GM23338 (cell line): Measurements from ENCODE around the gene AJUBA. TPM values are rescaled to one million over a fixed set of nuclear protein-coding genes. Genes with fewer than 3 reads are reported as not detected.

Experiments
- ATAC-seq: fragments of 200-7000 bp; cut with Tn5 transposase; 3 replicates; pipeline ENCODE4 v1.9.1; 2020
- DNase-seq: peaks from one replicate; pipeline ENCODE4 v3.0.0-alpha.2; 2015; ENCODE audit warnings: low spot score
- H2AFZ ChIP-seq: fragments of 200-600 bp; sonication (generic); 2 replicates; pipeline ENCODE4 v1.8.0; 2016; ENCODE audit warnings: antibody characterized with exemption, mild to moderate bottlenecking, moderate library complexity
- H3F3A ChIP-seq: fragments of 200-600 bp; sonication (generic); replicated peaks from 2 replicates; pipeline ENCODE4 v1.8.0; 2017; ENCODE audit warnings: antibody characterized with exemption, mixed run types, low read depth
- H3K27ac ChIP-seq: fragments of 200-600 bp; sonication (generic); 2 replicates; pipeline ENCODE4 v1.6.1; 2016; ENCODE audit warnings: low read depth
- H3K27me3 ChIP-seq: fragments of 200-600 bp; sonication (generic); 2 replicates; pipeline ENCODE4 v1.8.0; 2016; ENCODE audit warnings: mild to moderate bottlenecking, mixed run types, moderate library complexity; ENCODE audit not compliant: insufficient read depth
- H3K36me3 ChIP-seq: fragments of 200-600 bp; sonication (generic); 2 replicates; pipeline ENCODE4 v1.8.0; 2016; ENCODE audit warnings: mild to moderate bottlenecking; ENCODE audit not compliant: insufficient read depth
- H3K4me1 ChIP-seq: fragments of 200-600 bp; sonication (generic); 2 replicates; pipeline ENCODE4 v1.8.0; 2016; ENCODE audit warnings: mild to moderate bottlenecking, moderate library complexity; ENCODE audit not compliant: insufficient read depth
- H3K4me2 ChIP-seq: fragments of 200-600 bp; sonication (generic); 2 replicates; pipeline ENCODE4 v1.7.1; 2017; ENCODE audit warnings: mixed run types
- H3K4me3 ChIP-seq: fragments of 200-600 bp; sonication (generic); 2 replicates; pipeline ENCODE4 v1.6.1; 2016; ENCODE audit warnings: mixed run types
- H3K79me2 ChIP-seq: fragments of 200-600 bp; sonication (generic); replicated peaks from 2 replicates; pipeline ENCODE4 v1.8.0; 2017; ENCODE audit warnings: mild to moderate bottlenecking; ENCODE audit not compliant: insufficient read depth
- H3K9me2 ChIP-seq: fragments of 200-600 bp; sonication (generic); 2 replicates; pipeline ENCODE4 v1.8.0; 2017; ENCODE audit not compliant: insufficient read depth
- H4K20me1 ChIP-seq: fragments of 200-600 bp; sonication (generic); replicated peaks from 2 replicates; pipeline ENCODE4 v1.8.0; 2017; ENCODE audit warnings: mild to moderate bottlenecking; ENCODE audit not compliant: insufficient read depth
- H3K27ac Mint-ChIP-seq: 2 replicates; pipeline ENCODE4 v1.8.0; 2020; ENCODE audit warnings: inconsistent platforms, mild to moderate bottlenecking, moderate library complexity, mixed read lengths
- H3K27me3 Mint-ChIP-seq: 3 replicates; pipeline ENCODE4 v1.8.0; 2022; ENCODE audit warnings: low read depth, mild to moderate bottlenecking, moderate library complexity, mixed read lengths, inconsistent platforms; ENCODE audit not compliant: insufficient read depth, poor library complexity
- H3K36me3 Mint-ChIP-seq: 3 replicates; pipeline ENCODE4 v1.8.0; 2021; ENCODE audit warnings: low read depth, mild to moderate bottlenecking, inconsistent platforms, moderate library complexity, mixed read lengths
- H3K4me1 Mint-ChIP-seq: 3 replicates; pipeline ENCODE4 v1.8.0; 2020; ENCODE audit warnings: mild to moderate bottlenecking, inconsistent platforms, mixed read lengths
- H3K4me3 Mint-ChIP-seq: 3 replicates; pipeline ENCODE4 v1.8.0; 2021; ENCODE audit warnings: moderate library complexity, mild to moderate bottlenecking, inconsistent platforms, mixed read lengths
- H3K9me3 Mint-ChIP-seq: 3 replicates; pipeline ENCODE4 v1.8.0; 2020; ENCODE audit warnings: moderate library complexity, mild to moderate bottlenecking, inconsistent platforms, mixed read lengths
- CREB1 ChIP-seq: fragments of 250-450 bp; sonication (Bioruptor Pico); IDR thresholded peaks from 2 replicates; pipeline ENCODE4 v1.5.0; 2020; ENCODE audit warnings: low read depth, mild to moderate bottlenecking, moderate library complexity
- CTCF ChIP-seq, 2 experiments: fragments of 200-600 bp in 1 of 2; sonication (generic) in 1 of 2; conservative IDR thresholded peaks; 2 replicates each; pipeline versions ENCODE4 v1.5.1 to v1.6.1; 2016 to 2017; ENCODE audit warnings: antibody characterized with exemption in 2 of 2, low read depth in 2 of 2, mild to moderate bottlenecking in 2 of 2, moderate library complexity in 1 of 2
- ETS1 ChIP-seq: IDR thresholded peaks from 2 replicates; pipeline ENCODE4 v1.6.1; 2016; ENCODE audit warnings: antibody characterized with exemption
- EZH2 ChIP-seq: fragments of 200-600 bp; sonication (generic); IDR thresholded peaks from one replicate; pipeline ENCODE4 v1.8.0; 2017; ENCODE audit warnings: antibody characterized with exemption, mild to moderate bottlenecking, low read depth; ENCODE audit not compliant: unreplicated experiment
- JUNB ChIP-seq: IDR thresholded peaks from one replicate; pipeline ENCODE4 v1.6.1; 2016; ENCODE audit warnings: antibody characterized with exemption; ENCODE audit not compliant: unreplicated experiment
- NANOG ChIP-seq: IDR thresholded peaks from 2 replicates; pipeline ENCODE4 v1.6.1; 2016; ENCODE audit warnings: antibody characterized with exemption, borderline replicate concordance
- POLR2AphosphoS5 ChIP-seq: IDR thresholded peaks from 2 replicates; pipeline ENCODE4 v1.6.1; 2016; ENCODE audit warnings: antibody characterized with exemption, low read depth
- REST ChIP-seq: IDR thresholded peaks from one replicate; pipeline ENCODE4 v1.6.1; 2018; ENCODE audit warnings: antibody characterized with exemption; ENCODE audit not compliant: unreplicated experiment
- STAT1 ChIP-seq: IDR thresholded peaks from one replicate; pipeline ENCODE4 v1.6.1; 2016; ENCODE audit warnings: antibody characterized with exemption; ENCODE audit not compliant: unreplicated experiment
- ZNF114 ChIP-seq: fragments of 250-450 bp; sonication (Bioruptor Pico); IDR thresholded peaks from 2 replicates; pipeline ENCODE4 v1.5.0; 2020; ENCODE audit warnings: mild to moderate bottlenecking, moderate library complexity
- ZNF331 ChIP-seq: fragments of 250-450 bp; sonication (Bioruptor Pico); IDR thresholded peaks from 2 replicates; pipeline ENCODE4 v1.5.0; 2020; ENCODE audit warnings: low read depth, mild to moderate bottlenecking, moderate library complexity
- ZNF462 ChIP-seq: fragments of 250-450 bp; sonication (Bioruptor Pico); IDR thresholded peaks from 2 replicates; pipeline ENCODE4 v1.5.0; 2020; ENCODE audit warnings: mild to moderate bottlenecking, moderate library complexity
- polyA plus RNA-seq: library from polyadenylated mRNA; unstranded; fragments of >200 nt; fragmentation: Nextera tagmentation; extraction: Ambion mirVana; gene quantifications from 2 replicates; pipeline ENCODE4 v1.2.1, GENCODE V29; 2016
- total RNA-seq: library from RNA; depleted of rRNA; stranded (reverse); fragments of >200 nt; shearing (Covaris generic); gene quantifications from 2 replicates; pipeline ENCODE4 v1.2.3, GENCODE V29; 2014

The AJUBA gene
- total and polyA plus RNA-seq, 2 experiments from 2014 or later: 11.8 to 55.9 TPM

GRCh38 chr14:23006544-23007419, 24.4 kb upstream of the AJUBA start (continued):
- TF ChIP-seq ETS1: no peak; the same call in 1 of the 2 replicates

- Mint-ChIP-seq H3K9me3 (no peaks in the 10 kb centered on the region; the same call in 2 of the 3 replicates), H3K36me3 (peaks cover 5% of the 10 kb centered on the region; the same call in 2 of the 3 replicates), H3K4me3 (peak overlapping the region; percentile 94), H3K27ac (peak overlapping the region; percentile 100; the same call in 1 of the 2 replicates), H3K27me3 (peaks cover 8% of the 10 kb centered on the region), H3K4me1 (peaks cover 29% of the 10 kb centered on the region)
- Histone ChIP-seq H3K36me3 (no peaks in the 10 kb centered on the region), H3K27me3 (no peaks in the 10 kb centered on the region), H3K4me2 (peak overlapping the region; percentile 79), H2AFZ (no peak overlapping the region; the same call in 1 of the 2 replicates), H3K4me3 (peak overlapping the region; percentile 64), H3F3A (0 out of 2 replicates have a peak, but pooled peaks cover 5% of the 10 kb centered on the region), H3K4me1 (peaks cover 11% of the 10 kb centered on the region; the same call in 1 of the 2 replicates), H3K27ac (peak overlapping the region; percentile 93), H3K9me2 (no peaks in the 10 kb centered on the region), H4K20me1 (no peaks in the 10 kb centered on the region), H3K79me2 (no peaks in the 10 kb centered on the region)
- ATAC-seq: no peak
- DNase-seq: no peak
- TF ChIP-seq STAT1: no peak
- TF ChIP-seq CTCF (conservative IDR thresholded peaks at IDR 0.05; ENCODE audit: low read depth in 2 of 2): no peak
- TF ChIP-seq JUNB: no peak
- no peak for TF ChIP-seq ZNF114 (CRISPR knock-in tag)
- no peak for TF ChIP-seq CREB1
- no peak for TF ChIP-seq ZNF331 (CRISPR knock-in tag)
- TF ChIP-seq NANOG: no peak
- TF ChIP-seq EZH2: no peak
- TF ChIP-seq REST: no peak
- TF ChIP-seq POLR2AphosphoS5: no peak
- TF ChIP-seq ZNF462 (CRISPR knock-in tag): no peak
Observed at GRCh38 chr14:23006188-23006534, 23.8 kb upstream of the AJUBA start.
